GM23338 (cell line): ENCODE data around the gene SERINC1. TPM values are rescaled to one million over a fixed set of nuclear protein-coding genes. Genes with fewer than 3 reads are reported as not detected.
A peak's percentile ranks its signal among the peaks of the same experiment; 100 is the strongest.

ENCODE experiments used
- ATAC-seq: fragments of 200-7000 bp; cut with Tn5 transposase; 3 replicates; pipeline ENCODE4 v1.9.1; 2020
- DNase-seq: peaks from one replicate; pipeline ENCODE4 v3.0.0-alpha.2; 2015; ENCODE audit warnings: low spot score
- H2AFZ ChIP-seq: fragments of 200-600 bp; sonication (generic); 2 replicates; pipeline ENCODE4 v1.8.0; 2016; ENCODE audit warnings: antibody characterized with exemption, mild to moderate bottlenecking, moderate library complexity
- H3F3A ChIP-seq: fragments of 200-600 bp; sonication (generic); replicated peaks from 2 replicates; pipeline ENCODE4 v1.8.0; 2017; ENCODE audit warnings: antibody characterized with exemption, mixed run types, low read depth
- H3K27ac ChIP-seq: fragments of 200-600 bp; sonication (generic); 2 replicates; pipeline ENCODE4 v1.6.1; 2016; ENCODE audit warnings: low read depth
- H3K27me3 ChIP-seq: fragments of 200-600 bp; sonication (generic); 2 replicates; pipeline ENCODE4 v1.8.0; 2016; ENCODE audit warnings: mild to moderate bottlenecking, mixed run types, moderate library complexity; ENCODE audit not compliant: insufficient read depth
- H3K36me3 ChIP-seq: fragments of 200-600 bp; sonication (generic); 2 replicates; pipeline ENCODE4 v1.8.0; 2016; ENCODE audit warnings: mild to moderate bottlenecking; ENCODE audit not compliant: insufficient read depth
- H3K4me1 ChIP-seq: fragments of 200-600 bp; sonication (generic); 2 replicates; pipeline ENCODE4 v1.8.0; 2016; ENCODE audit warnings: mild to moderate bottlenecking, moderate library complexity; ENCODE audit not compliant: insufficient read depth
- H3K4me2 ChIP-seq: fragments of 200-600 bp; sonication (generic); 2 replicates; pipeline ENCODE4 v1.7.1; 2017; ENCODE audit warnings: mixed run types
- H3K4me3 ChIP-seq: fragments of 200-600 bp; sonication (generic); 2 replicates; pipeline ENCODE4 v1.6.1; 2016; ENCODE audit warnings: mixed run types
- H3K79me2 ChIP-seq: fragments of 200-600 bp; sonication (generic); replicated peaks from 2 replicates; pipeline ENCODE4 v1.8.0; 2017; ENCODE audit warnings: mild to moderate bottlenecking; ENCODE audit not compliant: insufficient read depth
- H3K9me2 ChIP-seq: fragments of 200-600 bp; sonication (generic); 2 replicates; pipeline ENCODE4 v1.8.0; 2017; ENCODE audit not compliant: insufficient read depth
- H4K20me1 ChIP-seq: fragments of 200-600 bp; sonication (generic); replicated peaks from 2 replicates; pipeline ENCODE4 v1.8.0; 2017; ENCODE audit warnings: mild to moderate bottlenecking; ENCODE audit not compliant: insufficient read depth
- H3K27ac Mint-ChIP-seq: 2 replicates; pipeline ENCODE4 v1.8.0; 2020; ENCODE audit warnings: inconsistent platforms, mild to moderate bottlenecking, moderate library complexity, mixed read lengths
- H3K27me3 Mint-ChIP-seq: 3 replicates; pipeline ENCODE4 v1.8.0; 2022; ENCODE audit warnings: low read depth, mild to moderate bottlenecking, moderate library complexity, mixed read lengths, inconsistent platforms; ENCODE audit not compliant: insufficient read depth, poor library complexity
- H3K36me3 Mint-ChIP-seq: 3 replicates; pipeline ENCODE4 v1.8.0; 2021; ENCODE audit warnings: low read depth, mild to moderate bottlenecking, inconsistent platforms, moderate library complexity, mixed read lengths
- H3K4me1 Mint-ChIP-seq: 3 replicates; pipeline ENCODE4 v1.8.0; 2020; ENCODE audit warnings: mild to moderate bottlenecking, inconsistent platforms, mixed read lengths
- H3K4me3 Mint-ChIP-seq: 3 replicates; pipeline ENCODE4 v1.8.0; 2021; ENCODE audit warnings: moderate library complexity, mild to moderate bottlenecking, inconsistent platforms, mixed read lengths
- H3K9me3 Mint-ChIP-seq: 3 replicates; pipeline ENCODE4 v1.8.0; 2020; ENCODE audit warnings: moderate library complexity, mild to moderate bottlenecking, inconsistent platforms, mixed read lengths
- CREB1 ChIP-seq: fragments of 250-450 bp; sonication (Bioruptor Pico); IDR thresholded peaks from 2 replicates; pipeline ENCODE4 v1.5.0; 2020; ENCODE audit warnings: low read depth, mild to moderate bottlenecking, moderate library complexity
- EZH2 ChIP-seq: fragments of 200-600 bp; sonication (generic); IDR thresholded peaks from one replicate; pipeline ENCODE4 v1.8.0; 2017; ENCODE audit warnings: antibody characterized with exemption, mild to moderate bottlenecking, low read depth; ENCODE audit not compliant: unreplicated experiment
- EZH2phosphoT487 ChIP-seq: fragments of 200-600 bp; sonication (generic); IDR thresholded peaks from one replicate; pipeline ENCODE4 v1.8.1; 2018; ENCODE audit warnings: antibody characterized with exemption; ENCODE audit not compliant: unreplicated experiment
- JUNB ChIP-seq: IDR thresholded peaks from one replicate; pipeline ENCODE4 v1.6.1; 2016; ENCODE audit warnings: antibody characterized with exemption; ENCODE audit not compliant: unreplicated experiment
- NANOG ChIP-seq: IDR thresholded peaks from 2 replicates; pipeline ENCODE4 v1.6.1; 2016; ENCODE audit warnings: antibody characterized with exemption, borderline replicate concordance
- POLR2AphosphoS5 ChIP-seq: IDR thresholded peaks from 2 replicates; pipeline ENCODE4 v1.6.1; 2016; ENCODE audit warnings: antibody characterized with exemption, low read depth
- ZNF114 ChIP-seq: fragments of 250-450 bp; sonication (Bioruptor Pico); IDR thresholded peaks from 2 replicates; pipeline ENCODE4 v1.5.0; 2020; ENCODE audit warnings: mild to moderate bottlenecking, moderate library complexity
- ZNF331 ChIP-seq: fragments of 250-450 bp; sonication (Bioruptor Pico); IDR thresholded peaks from 2 replicates; pipeline ENCODE4 v1.5.0; 2020; ENCODE audit warnings: low read depth, mild to moderate bottlenecking, moderate library complexity
- polyA plus RNA-seq: library from polyadenylated mRNA; unstranded; fragments of >200 nt; fragmentation: Nextera tagmentation; extraction: Ambion mirVana; gene quantifications from 2 replicates; pipeline ENCODE4 v1.2.1, GENCODE V29; 2016
- total RNA-seq: library from RNA; depleted of rRNA; stranded (reverse); fragments of >200 nt; shearing (Covaris generic); gene quantifications from 2 replicates; pipeline ENCODE4 v1.2.3, GENCODE V29; 2014
- TF ChIP-seq, protein P1 (sequence below): IDR thresholded peaks from one replicate; pipeline ENCODE4 v1.6.1; 2018; ENCODE audit warnings: antibody characterized with exemption; ENCODE audit not compliant: unreplicated experiment
- TF ChIP-seq, protein P2 (sequence below): IDR thresholded peaks from 2 replicates; pipeline ENCODE4 v1.6.1; 2016; ENCODE audit warnings: antibody characterized with exemption
- TF ChIP-seq, protein P3 (sequence below): fragments of 250-450 bp; sonication (Bioruptor Pico); IDR thresholded peaks from 2 replicates; pipeline ENCODE4 v1.5.0; 2020; ENCODE audit warnings: mild to moderate bottlenecking, moderate library complexity

SERINC1 gene
- total and polyA plus RNA-seq, 2 experiments from 2014 or later, result 17.6 to 43.0 TPM

DNA sequence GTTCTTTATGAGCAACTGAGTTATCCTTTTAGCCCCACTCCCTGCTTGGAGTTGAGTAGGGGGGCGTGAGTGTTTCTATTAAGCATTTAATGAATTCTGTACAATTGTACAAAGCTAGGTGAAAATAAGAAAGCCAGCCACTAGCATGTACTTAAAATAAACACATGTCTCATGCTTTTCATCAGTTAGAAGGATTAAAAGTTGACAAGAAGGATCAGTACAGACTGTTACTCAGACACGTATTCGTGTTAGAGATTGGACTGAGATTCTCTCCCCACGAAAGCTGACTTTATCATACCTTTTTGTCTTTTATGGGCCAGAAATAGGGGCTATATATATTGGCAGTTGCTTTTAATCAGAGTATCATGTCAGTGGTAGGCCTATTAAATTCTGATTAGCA lies 70.5 kb downstream of the SERINC1 start:
- no peaks in the 10 kb centered on the region for H3K9me2 ChIP-seq
- H3K36me3 ChIP-seq, result no peaks in the 10 kb centered on the region
- H3K27ac ChIP-seq, result no peak overlapping the region
- no peak overlapping the region for H3K4me3 ChIP-seq
- Mint-ChIP-seq H3K27ac (no peak overlapping the region), H3K4me3 (peak overlapping the region; percentile 97), H3K4me1 (peaks cover 11% of the 10 kb centered on the region), H3K9me3 (no peaks in the 10 kb centered on the region), H3K36me3 (no peaks in the 10 kb centered on the region), H3K27me3 (peaks cover 28% of the 10 kb centered on the region)
- no peak overlapping the region for H3K4me2 ChIP-seq
- H3K27me3 ChIP-seq, result peaks cover 54% of the 10 kb centered on the region
- H3K4me1 ChIP-seq, result peaks cover 9% of the 10 kb centered on the region
- ATAC-seq, result no peak
- peaks cover 45% of the 10 kb centered on the region for H4K20me1 ChIP-seq
- H2AFZ ChIP-seq, result no peak overlapping the region
- H3F3A ChIP-seq, result no peaks in the 10 kb centered on the region
- DNase-seq, result no peak
- peaks cover 48% of the 10 kb centered on the region for H3K79me2 ChIP-seq
- TF ChIP-seq EZH2phosphoT487, result no peak
- no peak for TF ChIP-seq POLR2AphosphoS5
- TF ChIP-seq, protein P1, sequence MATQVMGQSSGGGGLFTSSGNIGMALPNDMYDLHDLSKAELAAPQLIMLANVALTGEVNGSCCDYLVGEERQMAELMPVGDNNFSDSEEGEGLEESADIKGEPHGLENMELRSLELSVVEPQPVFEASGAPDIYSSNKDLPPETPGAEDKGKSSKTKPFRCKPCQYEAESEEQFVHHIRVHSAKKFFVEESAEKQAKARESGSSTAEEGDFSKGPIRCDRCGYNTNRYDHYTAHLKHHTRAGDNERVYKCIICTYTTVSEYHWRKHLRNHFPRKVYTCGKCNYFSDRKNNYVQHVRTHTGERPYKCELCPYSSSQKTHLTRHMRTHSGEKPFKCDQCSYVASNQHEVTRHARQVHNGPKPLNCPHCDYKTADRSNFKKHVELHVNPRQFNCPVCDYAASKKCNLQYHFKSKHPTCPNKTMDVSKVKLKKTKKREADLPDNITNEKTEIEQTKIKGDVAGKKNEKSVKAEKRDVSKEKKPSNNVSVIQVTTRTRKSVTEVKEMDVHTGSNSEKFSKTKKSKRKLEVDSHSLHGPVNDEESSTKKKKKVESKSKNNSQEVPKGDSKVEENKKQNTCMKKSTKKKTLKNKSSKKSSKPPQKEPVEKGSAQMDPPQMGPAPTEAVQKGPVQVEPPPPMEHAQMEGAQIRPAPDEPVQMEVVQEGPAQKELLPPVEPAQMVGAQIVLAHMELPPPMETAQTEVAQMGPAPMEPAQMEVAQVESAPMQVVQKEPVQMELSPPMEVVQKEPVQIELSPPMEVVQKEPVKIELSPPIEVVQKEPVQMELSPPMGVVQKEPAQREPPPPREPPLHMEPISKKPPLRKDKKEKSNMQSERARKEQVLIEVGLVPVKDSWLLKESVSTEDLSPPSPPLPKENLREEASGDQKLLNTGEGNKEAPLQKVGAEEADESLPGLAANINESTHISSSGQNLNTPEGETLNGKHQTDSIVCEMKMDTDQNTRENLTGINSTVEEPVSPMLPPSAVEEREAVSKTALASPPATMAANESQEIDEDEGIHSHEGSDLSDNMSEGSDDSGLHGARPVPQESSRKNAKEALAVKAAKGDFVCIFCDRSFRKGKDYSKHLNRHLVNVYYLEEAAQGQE, result no peak

DNA sequence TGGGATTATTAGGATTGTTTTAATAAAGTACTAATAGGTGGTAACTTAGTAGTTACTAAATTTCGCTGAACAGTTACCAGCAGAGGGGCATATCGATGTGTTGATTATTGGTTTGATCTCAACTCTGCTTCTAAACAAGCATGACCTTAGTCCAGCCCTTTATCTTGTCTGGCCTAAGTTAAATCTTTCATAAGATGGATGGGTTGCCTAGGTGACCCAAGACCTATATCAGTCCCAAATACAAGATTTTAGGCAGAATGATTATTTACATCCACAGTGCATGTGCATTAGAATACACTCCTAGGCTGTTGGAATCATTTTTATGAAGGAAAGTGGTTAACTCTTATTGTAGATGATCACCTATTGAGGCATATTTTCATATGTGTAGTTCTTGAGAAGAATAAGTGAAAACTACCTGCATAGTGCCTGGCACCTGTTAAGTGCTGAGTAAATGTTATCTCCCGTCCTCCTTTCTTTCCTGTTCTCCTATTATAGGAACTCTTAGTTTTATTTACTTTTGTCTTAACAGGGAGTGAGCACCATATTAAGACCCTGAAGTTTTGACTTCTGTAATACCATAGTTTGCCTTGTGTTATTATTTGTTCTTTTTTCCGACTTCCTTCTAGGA lies 71.0 kb downstream of the SERINC1 start:
- Histone ChIP-seq H3K4me3 (peak overlapping the region; percentile 87), H3K79me2 (peaks cover 44% of the 10 kb centered on the region), H3K9me2 (no peaks in the 10 kb centered on the region), H3K4me2 (peak overlapping the region; percentile 71), H4K20me1 (peaks cover 41% of the 10 kb centered on the region), H3K27me3 (peaks cover 59% of the 10 kb centered on the region), H2AFZ (no peak overlapping the region), H3K27ac (no peak overlapping the region), H3F3A (no peaks in the 10 kb centered on the region), H3K4me1 (peaks cover 4% of the 10 kb centered on the region), H3K36me3 (no peaks in the 10 kb centered on the region)
- no peak for TF ChIP-seq ZNF331
- no peak for TF ChIP-seq ZNF114 (CRISPR knock-in tag)
- TF ChIP-seq, protein P2, sequence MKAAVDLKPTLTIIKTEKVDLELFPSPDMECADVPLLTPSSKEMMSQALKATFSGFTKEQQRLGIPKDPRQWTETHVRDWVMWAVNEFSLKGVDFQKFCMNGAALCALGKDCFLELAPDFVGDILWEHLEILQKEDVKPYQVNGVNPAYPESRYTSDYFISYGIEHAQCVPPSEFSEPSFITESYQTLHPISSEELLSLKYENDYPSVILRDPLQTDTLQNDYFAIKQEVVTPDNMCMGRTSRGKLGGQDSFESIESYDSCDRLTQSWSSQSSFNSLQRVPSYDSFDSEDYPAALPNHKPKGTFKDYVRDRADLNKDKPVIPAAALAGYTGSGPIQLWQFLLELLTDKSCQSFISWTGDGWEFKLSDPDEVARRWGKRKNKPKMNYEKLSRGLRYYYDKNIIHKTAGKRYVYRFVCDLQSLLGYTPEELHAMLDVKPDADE, result no peak
- no peak for TF ChIP-seq JUNB
- no peak for TF ChIP-seq NANOG
- TF ChIP-seq CREB1 (CRISPR knock-in tag), result no peak
- TF ChIP-seq EZH2, result no peak
- TF ChIP-seq EZH2phosphoT487, result no peak
- TF ChIP-seq POLR2AphosphoS5, result no peak
- TF ChIP-seq, protein P3, sequence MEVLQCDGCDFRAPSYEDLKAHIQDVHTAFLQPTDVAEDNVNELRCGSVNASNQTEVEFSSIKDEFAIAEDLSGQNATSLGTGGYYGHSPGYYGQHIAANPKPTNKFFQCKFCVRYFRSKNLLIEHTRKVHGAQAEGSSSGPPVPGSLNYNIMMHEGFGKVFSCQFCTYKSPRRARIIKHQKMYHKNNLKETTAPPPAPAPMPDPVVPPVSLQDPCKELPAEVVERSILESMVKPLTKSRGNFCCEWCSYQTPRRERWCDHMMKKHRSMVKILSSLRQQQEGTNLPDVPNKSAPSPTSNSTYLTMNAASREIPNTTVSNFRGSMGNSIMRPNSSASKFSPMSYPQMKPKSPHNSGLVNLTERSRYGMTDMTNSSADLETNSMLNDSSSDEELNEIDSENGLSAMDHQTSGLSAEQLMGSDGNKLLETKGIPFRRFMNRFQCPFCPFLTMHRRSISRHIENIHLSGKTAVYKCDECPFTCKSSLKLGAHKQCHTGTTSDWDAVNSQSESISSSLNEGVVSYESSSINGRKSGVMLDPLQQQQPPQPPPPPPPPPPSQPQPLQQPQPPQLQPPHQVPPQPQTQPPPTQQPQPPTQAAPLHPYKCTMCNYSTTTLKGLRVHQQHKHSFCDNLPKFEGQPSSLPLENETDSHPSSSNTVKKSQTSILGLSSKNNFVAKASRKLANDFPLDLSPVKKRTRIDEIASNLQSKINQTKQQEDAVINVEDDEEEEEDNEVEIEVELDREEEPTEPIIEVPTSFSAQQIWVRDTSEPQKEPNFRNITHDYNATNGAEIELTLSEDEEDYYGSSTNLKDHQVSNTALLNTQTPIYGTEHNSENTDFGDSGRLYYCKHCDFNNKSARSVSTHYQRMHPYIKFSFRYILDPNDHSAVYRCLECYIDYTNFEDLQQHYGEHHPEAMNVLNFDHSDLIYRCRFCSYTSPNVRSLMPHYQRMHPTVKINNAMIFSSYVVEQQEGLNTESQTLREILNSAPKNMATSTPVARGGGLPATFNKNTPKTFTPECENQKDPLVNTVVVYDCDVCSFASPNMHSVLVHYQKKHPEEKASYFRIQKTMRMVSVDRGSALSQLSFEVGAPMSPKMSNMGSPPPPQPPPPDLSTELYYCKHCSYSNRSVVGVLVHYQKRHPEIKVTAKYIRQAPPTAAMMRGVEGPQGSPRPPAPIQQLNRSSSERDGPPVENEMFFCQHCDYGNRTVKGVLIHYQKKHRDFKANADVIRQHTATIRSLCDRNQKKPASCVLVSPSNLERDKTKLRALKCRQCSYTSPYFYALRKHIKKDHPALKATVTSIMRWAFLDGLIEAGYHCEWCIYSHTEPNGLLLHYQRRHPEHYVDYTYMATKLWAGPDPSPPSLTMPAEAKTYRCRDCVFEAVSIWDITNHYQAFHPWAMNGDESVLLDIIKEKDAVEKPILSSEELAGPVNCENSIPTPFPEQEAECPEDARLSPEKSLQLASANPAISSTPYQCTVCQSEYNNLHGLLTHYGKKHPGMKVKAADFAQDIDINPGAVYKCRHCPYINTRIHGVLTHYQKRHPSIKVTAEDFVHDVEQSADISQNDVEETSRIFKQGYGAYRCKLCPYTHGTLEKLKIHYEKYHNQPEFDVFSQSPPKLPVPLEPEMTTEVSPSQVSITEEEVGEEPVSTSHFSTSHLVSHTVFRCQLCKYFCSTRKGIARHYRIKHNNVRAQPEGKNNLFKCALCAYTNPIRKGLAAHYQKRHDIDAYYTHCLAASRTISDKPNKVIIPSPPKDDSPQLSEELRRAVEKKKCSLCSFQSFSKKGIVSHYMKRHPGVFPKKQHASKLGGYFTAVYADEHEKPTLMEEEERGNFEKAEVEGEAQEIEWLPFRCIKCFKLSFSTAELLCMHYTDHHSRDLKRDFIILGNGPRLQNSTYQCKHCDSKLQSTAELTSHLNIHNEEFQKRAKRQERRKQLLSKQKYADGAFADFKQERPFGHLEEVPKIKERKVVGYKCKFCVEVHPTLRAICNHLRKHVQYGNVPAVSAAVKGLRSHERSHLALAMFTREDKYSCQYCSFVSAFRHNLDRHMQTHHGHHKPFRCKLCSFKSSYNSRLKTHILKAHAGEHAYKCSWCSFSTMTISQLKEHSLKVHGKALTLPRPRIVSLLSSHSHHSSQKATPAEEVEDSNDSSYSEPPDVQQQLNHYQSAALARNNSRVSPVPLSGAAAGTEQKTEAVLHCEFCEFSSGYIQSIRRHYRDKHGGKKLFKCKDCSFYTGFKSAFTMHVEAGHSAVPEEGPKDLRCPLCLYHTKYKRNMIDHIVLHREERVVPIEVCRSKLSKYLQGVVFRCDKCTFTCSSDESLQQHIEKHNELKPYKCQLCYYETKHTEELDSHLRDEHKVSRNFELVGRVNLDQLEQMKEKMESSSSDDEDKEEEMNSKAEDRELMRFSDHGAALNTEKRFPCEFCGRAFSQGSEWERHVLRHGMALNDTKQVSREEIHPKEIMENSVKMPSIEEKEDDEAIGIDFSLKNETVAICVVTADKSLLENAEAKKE (CRISPR knock-in tag), result no peak
- Mint-ChIP-seq H3K36me3 (no peaks in the 10 kb centered on the region), H3K4me1 (peaks cover 6% of the 10 kb centered on the region; the same call in 2 of the 3 replicates), H3K27ac (no peak overlapping the region), H3K9me3 (no peaks in the 10 kb centered on the region), H3K4me3 (peak overlapping the region; percentile 97), H3K27me3 (peaks cover 33% of the 10 kb centered on the region)
- DNase-seq, result no peak
- no peak for ATAC-seq
